SHP77 treated with DMSO at 0.1 percent for 48 hours (cell line): ENCODE measurements around the gene EPN1.
"Not testable (repeated sequence)": the region's sequence is repeated elsewhere in the genome, so short reads cannot be mapped to it uniquely, and the experiment has no call there.

Experiments used
- DNase-seq: peaks from one replicate; lab custom pipeline; 2025; lab: John Stamatoyannopoulos, UW

EPN1 gene

GRCh38 chr19:55693336-55693974 is 18.4 kb downstream of the EPN1 start:
- no peak for DNase-seq

- DNase-seq, result no peak
Observed at GRCh38 chr19:55694241-55694655, 19.2 kb downstream of the EPN1 start.

- no peak for DNase-seq
Observed at GRCh38 chr19:55694656-55695491, 19.8 kb downstream of the EPN1 start.

GRCh38 chr19:55695511-55696290 is 20.7 kb downstream of the EPN1 start:
- DNase-seq, result no peak

- no peak for DNase-seq
Observed at GRCh38 chr19:55696301-55697068, 21.5 kb downstream of the EPN1 start.

GRCh38 chr19:55697069-55697440 is 22.0 kb downstream of the EPN1 start:
- DNase-seq, result no peak

GRCh38 chr19:55697698-55698097 is 22.7 kb downstream of the EPN1 start:
- no peak for DNase-seq

GRCh38 chr19:55698256-55698655 is 23.2 kb downstream of the EPN1 start:
- DNase-seq, result no peak

- no peak for DNase-seq
Observed at GRCh38 chr19:55699221-55699620, 24.2 kb downstream of the EPN1 start.

- DNase-seq, result no peak
Observed at GRCh38 chr19:55700813-55701212, 25.8 kb downstream of the EPN1 start.

GRCh38 chr19:55702131-55702627 is 27.2 kb downstream of the EPN1 start:
- no peak for DNase-seq

GRCh38 chr19:55703790-55704215 is 28.8 kb downstream of the EPN1 start:
- DNase-seq, result no peak

- DNase-seq, result no peak
Observed at GRCh38 chr19:55704494-55705245, 29.6 kb downstream of the EPN1 start.

GRCh38 chr19:55705972-55706371 is 30.9 kb downstream of the EPN1 start:
- no peak for DNase-seq

GRCh38 chr19:55711719-55712118 is 36.7 kb downstream of the EPN1 start:
- DNase-seq, result no peak

- no peak for DNase-seq
Observed at GRCh38 chr19:55712804-55713631, 38.0 kb downstream of the EPN1 start.

- no peak for DNase-seq
Observed at GRCh38 chr19:55716531-55716930, 41.5 kb downstream of the EPN1 start.

- no peak for DNase-seq
Observed at GRCh38 chr19:55717251-55717650, 42.2 kb downstream of the EPN1 start.

GRCh38 chr19:55717879-55718711 is 43.1 kb downstream of the EPN1 start:
- not testable (repeated sequence) for DNase-seq
